H9 (cell line): ENCODE data around the gene MITD1. TPM values are rescaled to one million over a fixed set of nuclear protein-coding genes. Genes with fewer than 3 reads are reported as not detected.

Experiments used
- DNase-seq: peaks from one replicate; pipeline ENCODE4 v3.0.0-alpha.2; 2017
- H2AFZ ChIP-seq: one replicate; pipeline ENCODE4 v1.6.1; 2013; ENCODE audit warnings: mild to moderate bottlenecking, low read length, control low read depth, moderate library complexity
- H2AK5ac ChIP-seq: 2 replicates; pipeline ENCODE4 v1.6.1; 2013; ENCODE audit warnings: low read length, control low read depth, mixed read lengths; ENCODE audit not compliant: insufficient read length
- H2BK120ac ChIP-seq: one replicate; pipeline ENCODE4 v1.6.1; 2013; ENCODE audit warnings: low read depth, mild to moderate bottlenecking, low read length, control low read depth, inconsistent platforms; ENCODE audit not compliant: poor library complexity, severe bottlenecking
- H2BK12ac ChIP-seq: 2 replicates; pipeline ENCODE4 v1.6.1; 2013; ENCODE audit warnings: low read length, control low read depth, mixed read lengths, low read depth; ENCODE audit not compliant: insufficient read length
- H2BK15ac ChIP-seq: 2 replicates; pipeline ENCODE4 v1.6.1; 2013; ENCODE audit warnings: low read depth, low read length, control low read depth
- H2BK20ac ChIP-seq: one replicate; pipeline ENCODE4 v1.6.1; 2013; ENCODE audit warnings: low read depth, mild to moderate bottlenecking, low read length, control low read depth, inconsistent platforms; ENCODE audit not compliant: poor library complexity, severe bottlenecking
- H2BK5ac ChIP-seq: 2 replicates; pipeline ENCODE4 v1.6.1; 2013; ENCODE audit warnings: low read length, control low read depth, mixed read lengths; ENCODE audit not compliant: insufficient read length
- H3K14ac ChIP-seq: 2 replicates; pipeline ENCODE4 v1.6.1; 2013; ENCODE audit warnings: low read length, control low read depth; ENCODE audit not compliant: insufficient read depth
- H3K18ac ChIP-seq: 2 replicates; pipeline ENCODE4 v1.6.1; 2013; ENCODE audit warnings: low read depth, mild to moderate bottlenecking, mixed read lengths, low read length, control low read depth; ENCODE audit not compliant: insufficient read length
- H3K23ac ChIP-seq: 2 replicates; pipeline ENCODE4 v1.6.1; 2013; ENCODE audit warnings: low read length, control low read depth, mixed read lengths, low read depth; ENCODE audit not compliant: insufficient read length
- H3K23me2 ChIP-seq: 2 replicates; pipeline ENCODE4 v1.6.1; 2013; ENCODE audit warnings: low read depth, mild to moderate bottlenecking, mixed read lengths, low read length, control low read depth; ENCODE audit not compliant: insufficient read length, poor library complexity, severe bottlenecking
- H3K27ac ChIP-seq: 2 replicates; pipeline ENCODE4 v1.5.1; 2013; ENCODE audit warnings: low read length, control low read depth, mixed read lengths, low read depth; ENCODE audit not compliant: insufficient read length
- H3K27me3 ChIP-seq: 2 replicates; pipeline ENCODE4 v1.6.1; 2013; ENCODE audit warnings: low read length, control low read depth, inconsistent platforms; ENCODE audit not compliant: insufficient read depth
- H3K4ac ChIP-seq: 2 replicates; pipeline ENCODE4 v1.6.1; 2013; ENCODE audit warnings: low read depth, mild to moderate bottlenecking, control low read depth, inconsistent platforms, low read length, moderate library complexity
- H3K4me1 ChIP-seq: 2 replicates; pipeline ENCODE4 v1.6.1; 2013; ENCODE audit warnings: low read length, control low read depth, inconsistent platforms; ENCODE audit not compliant: insufficient read depth
- H3K4me2 ChIP-seq: 2 replicates; pipeline ENCODE4 v1.6.1; 2013; ENCODE audit warnings: low read length, control low read depth, mixed read lengths; ENCODE audit not compliant: insufficient read length, insufficient read depth
- H3K56ac ChIP-seq: 2 replicates; pipeline ENCODE4 v1.6.1; 2013; ENCODE audit warnings: low read depth, mild to moderate bottlenecking, mixed read lengths, low read length, control low read depth; ENCODE audit not compliant: insufficient read length
- H3K79me1 ChIP-seq: 2 replicates; pipeline ENCODE4 v1.6.1; 2013; ENCODE audit warnings: low read depth, mild to moderate bottlenecking, moderate library complexity, low read length, control low read depth, inconsistent platforms; ENCODE audit not compliant: insufficient read depth, poor library complexity, severe bottlenecking
- H3K79me2 ChIP-seq: 2 replicates; pipeline ENCODE4 v1.6.1; 2013; ENCODE audit warnings: low read length, control low read depth, inconsistent platforms; ENCODE audit not compliant: insufficient read depth
- H3K9ac ChIP-seq: 2 replicates; pipeline ENCODE4 v1.6.1; 2013; ENCODE audit warnings: low read length, control low read depth, mixed read lengths; ENCODE audit not compliant: insufficient read length; ENCODE audit errors: extremely low read depth
- H3K9me3 ChIP-seq: one replicate; pipeline ENCODE4 v1.6.1; 2013; ENCODE audit warnings: low read depth, low read length, inconsistent platforms; ENCODE audit not compliant: control insufficient read depth
- H3T11ph ChIP-seq: one replicate; pipeline ENCODE4 v1.6.1; 2013; ENCODE audit warnings: mild to moderate bottlenecking, low read length, control low read depth, inconsistent platforms
- H4K20me1 ChIP-seq: one replicate; pipeline ENCODE4 v1.6.1; 2013; ENCODE audit not compliant: control insufficient read depth, insufficient read length, insufficient read depth
- H4K5ac ChIP-seq: 2 replicates; pipeline ENCODE4 v1.6.1; 2013; ENCODE audit warnings: low read depth, mild to moderate bottlenecking, mixed read lengths, low read length, control low read depth; ENCODE audit not compliant: insufficient read length
- H4K8ac ChIP-seq: replicated peaks from 2 replicates; pipeline ENCODE4 v1.6.1; 2013; ENCODE audit warnings: low read length, control low read depth, mixed read lengths, low read depth; ENCODE audit not compliant: insufficient read length
- H4K91ac ChIP-seq: 2 replicates; pipeline ENCODE4 v1.6.1; 2013; ENCODE audit warnings: low read depth, mild to moderate bottlenecking, moderate library complexity, mixed read lengths, low read length, control low read depth; ENCODE audit not compliant: insufficient read length
- H3K27ac Mint-ChIP-seq, 3 experiments: 2 replicates in 2 of 3; 3 replicates in 1 of 3; pipeline ENCODE4 v1.8.0; 2020 to 2021; ENCODE audit warnings: mixed read lengths in 3 of 3, mild to moderate bottlenecking in 1 of 3, moderate library complexity in 1 of 3
- H3K27me3 Mint-ChIP-seq: 2 replicates; pipeline ENCODE4 v1.8.0; 2021; ENCODE audit warnings: low read depth, mild to moderate bottlenecking, moderate library complexity, mixed read lengths
- H3K36me3 Mint-ChIP-seq, 3 experiments: 2 replicates in 2 of 3; 3 replicates in 1 of 3; pipeline ENCODE4 v1.8.0; 2020 to 2021; ENCODE audit warnings: low read depth in 3 of 3, mixed read lengths in 3 of 3; ENCODE audit not compliant: insufficient read depth in 1 of 3
- H3K4me1 Mint-ChIP-seq, 2 experiments: 2 replicates each; pipeline ENCODE4 v1.8.0; 2020; ENCODE audit warnings: mixed read lengths in 2 of 2
- H3K4me3 Mint-ChIP-seq, 2 experiments: 2 replicates in 1 of 2; 3 replicates in 1 of 2; pipeline ENCODE4 v1.8.0; 2020 to 2021; ENCODE audit warnings: mild to moderate bottlenecking in 2 of 2, mixed read lengths in 2 of 2, moderate library complexity in 1 of 2
- H3K9me3 Mint-ChIP-seq, 2 experiments: 2 replicates in 1 of 2; 3 replicates in 1 of 2; pipeline ENCODE4 v1.8.0; 2020; ENCODE audit warnings: mild to moderate bottlenecking in 2 of 2, mixed read lengths in 2 of 2, moderate library complexity in 1 of 2
- WGBS: extraction: QIAGEN DNeasy Blood & Tissue Kit; methylation state at CpG from one replicate; pipeline ENCODE4 v1.1.7; 2013; ENCODE audit warnings: missing lambda C conversion rate, low lambda C conversion rate, mixed read lengths; ENCODE audit not compliant: insufficient read length; ENCODE audit errors: extremely low coverage; 5-methylcytosine and 5-hydroxymethylcytosine counted together
- total RNA-seq: library from RNA; stranded (reverse); gene quantifications from 2 replicates; pipeline ENCODE4 v1.2.1, GENCODE V29; 2021
- TF ChIP-seq, protein P1 (sequence below): fragments of 200-600 bp; sonication (generic); conservative IDR thresholded peaks from 3 replicates; pipeline ENCODE4 v1.8.0; 2021; ENCODE audit warnings: antibody characterized with exemption, mild to moderate bottlenecking

Gene MITD1
- total RNA-seq, 1 experiment from 2014 or later = 35.2 TPM

DNA sequence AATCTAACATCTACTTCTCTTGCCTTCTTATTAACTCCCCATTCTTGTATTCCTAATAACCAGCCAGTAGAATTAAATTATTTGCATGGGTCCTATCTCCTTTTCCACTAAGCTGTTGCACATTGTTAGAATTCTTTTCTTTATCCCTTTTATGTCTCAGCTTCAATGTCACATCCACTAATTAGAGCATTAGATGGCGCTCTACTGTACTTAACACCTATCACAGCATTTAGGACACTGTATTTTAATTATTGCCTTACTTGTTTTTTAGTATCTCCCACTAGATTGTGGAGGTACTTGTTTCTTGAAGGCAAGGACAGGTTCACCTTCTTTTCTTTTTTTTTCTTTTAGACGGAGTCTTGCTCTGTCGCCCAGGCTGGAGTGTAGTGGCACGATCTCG is 22.3 kb downstream of the MITD1 start:
- Histone ChIP-seq H3K27ac (no peak overlapping the region), H2BK20ac (no peak overlapping the region), H2AK5ac (no peak overlapping the region), H3K4me1 (0 out of 2 replicates have a peak, but pooled peaks cover 2% of the 10 kb centered on the region), H2BK5ac (no peak overlapping the region), H3K4ac (no peak overlapping the region), H3K14ac (no peak overlapping the region), H2BK15ac (no peak overlapping the region), H3K56ac (no peak overlapping the region), H3K79me1 (no peaks in the 10 kb centered on the region), H4K8ac (no peak overlapping the region), H2AFZ (no peak overlapping the region), H3K79me2 (no peaks in the 10 kb centered on the region; the same call in 1 of the 2 replicates), H4K5ac (no peak overlapping the region), H4K91ac (no peak overlapping the region), H3K23ac (no peak overlapping the region), H3K9me3 (no peaks in the 10 kb centered on the region), H2BK120ac (no peak overlapping the region), H3K4me2 (no peak overlapping the region), H3K23me2 (peaks cover 14% of the 10 kb centered on the region), H3K27me3 (no peaks in the 10 kb centered on the region), H4K20me1 (peaks cover 2% of the 10 kb centered on the region), H2BK12ac (no peak overlapping the region), H3T11ph (no peak overlapping the region), H3K18ac (no peak overlapping the region), H3K9ac (no peak overlapping the region)
- H3K4me1 Mint-ChIP-seq = peaks cover 14 to 20% of the 10 kb centered on the region in 2 experiments
- H3K27ac Mint-ChIP-seq = peak overlapping the region in 1 of 3 experiments; percentile 25; a peak in 2 of 7 replicates
- no peak for DNase-seq
- TF ChIP-seq, protein P1, sequence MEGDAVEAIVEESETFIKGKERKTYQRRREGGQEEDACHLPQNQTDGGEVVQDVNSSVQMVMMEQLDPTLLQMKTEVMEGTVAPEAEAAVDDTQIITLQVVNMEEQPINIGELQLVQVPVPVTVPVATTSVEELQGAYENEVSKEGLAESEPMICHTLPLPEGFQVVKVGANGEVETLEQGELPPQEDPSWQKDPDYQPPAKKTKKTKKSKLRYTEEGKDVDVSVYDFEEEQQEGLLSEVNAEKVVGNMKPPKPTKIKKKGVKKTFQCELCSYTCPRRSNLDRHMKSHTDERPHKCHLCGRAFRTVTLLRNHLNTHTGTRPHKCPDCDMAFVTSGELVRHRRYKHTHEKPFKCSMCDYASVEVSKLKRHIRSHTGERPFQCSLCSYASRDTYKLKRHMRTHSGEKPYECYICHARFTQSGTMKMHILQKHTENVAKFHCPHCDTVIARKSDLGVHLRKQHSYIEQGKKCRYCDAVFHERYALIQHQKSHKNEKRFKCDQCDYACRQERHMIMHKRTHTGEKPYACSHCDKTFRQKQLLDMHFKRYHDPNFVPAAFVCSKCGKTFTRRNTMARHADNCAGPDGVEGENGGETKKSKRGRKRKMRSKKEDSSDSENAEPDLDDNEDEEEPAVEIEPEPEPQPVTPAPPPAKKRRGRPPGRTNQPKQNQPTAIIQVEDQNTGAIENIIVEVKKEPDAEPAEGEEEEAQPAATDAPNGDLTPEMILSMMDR = peak; percentile 45; the same call in 2 of the 3 replicates
- H3K9me3 Mint-ChIP-seq = no peaks in the 10 kb centered on the region
- no peak overlapping the region for H3K4me3 Mint-ChIP-seq
- no CpG with 5 or more reads among the region's 5 CpGs for WGBS
- H3K27me3 Mint-ChIP-seq = no peaks in the 10 kb centered on the region
- peaks cover 10 to 24% (median 18%) of the 10 kb centered on the region in 3 experiments; a peak in 6 of 7 replicates for H3K36me3 Mint-ChIP-seq
